GM23338 (cell line): ENCODE results near the gene YIPF3. TPM values are rescaled to one million over a fixed set of nuclear protein-coding genes. Genes with fewer than 3 reads are reported as not detected.
"Not testable (repeated sequence)": the region's sequence is repeated elsewhere in the genome, so short reads cannot be mapped to it uniquely, and the experiment has no call there.

Experiments
- ATAC-seq: fragments of 200-7000 bp; cut with Tn5 transposase; 3 replicates; pipeline ENCODE4 v1.9.1; 2020
- DNase-seq: peaks from one replicate; pipeline ENCODE4 v3.0.0-alpha.2; 2015; ENCODE audit warnings: low spot score
- H2AFZ ChIP-seq: fragments of 200-600 bp; sonication (generic); 2 replicates; pipeline ENCODE4 v1.8.0; 2016; ENCODE audit warnings: antibody characterized with exemption, mild to moderate bottlenecking, moderate library complexity
- H3F3A ChIP-seq: fragments of 200-600 bp; sonication (generic); replicated peaks from 2 replicates; pipeline ENCODE4 v1.8.0; 2017; ENCODE audit warnings: antibody characterized with exemption, mixed run types, low read depth
- H3K27ac ChIP-seq: fragments of 200-600 bp; sonication (generic); 2 replicates; pipeline ENCODE4 v1.6.1; 2016; ENCODE audit warnings: low read depth
- H3K27me3 ChIP-seq: fragments of 200-600 bp; sonication (generic); 2 replicates; pipeline ENCODE4 v1.8.0; 2016; ENCODE audit warnings: mild to moderate bottlenecking, mixed run types, moderate library complexity; ENCODE audit not compliant: insufficient read depth
- H3K36me3 ChIP-seq: fragments of 200-600 bp; sonication (generic); 2 replicates; pipeline ENCODE4 v1.8.0; 2016; ENCODE audit warnings: mild to moderate bottlenecking; ENCODE audit not compliant: insufficient read depth
- H3K4me1 ChIP-seq: fragments of 200-600 bp; sonication (generic); 2 replicates; pipeline ENCODE4 v1.8.0; 2016; ENCODE audit warnings: mild to moderate bottlenecking, moderate library complexity; ENCODE audit not compliant: insufficient read depth
- H3K4me2 ChIP-seq: fragments of 200-600 bp; sonication (generic); 2 replicates; pipeline ENCODE4 v1.7.1; 2017; ENCODE audit warnings: mixed run types
- H3K4me3 ChIP-seq: fragments of 200-600 bp; sonication (generic); 2 replicates; pipeline ENCODE4 v1.6.1; 2016; ENCODE audit warnings: mixed run types
- H3K79me2 ChIP-seq: fragments of 200-600 bp; sonication (generic); replicated peaks from 2 replicates; pipeline ENCODE4 v1.8.0; 2017; ENCODE audit warnings: mild to moderate bottlenecking; ENCODE audit not compliant: insufficient read depth
- H3K9me2 ChIP-seq: fragments of 200-600 bp; sonication (generic); 2 replicates; pipeline ENCODE4 v1.8.0; 2017; ENCODE audit not compliant: insufficient read depth
- H4K20me1 ChIP-seq: fragments of 200-600 bp; sonication (generic); replicated peaks from 2 replicates; pipeline ENCODE4 v1.8.0; 2017; ENCODE audit warnings: mild to moderate bottlenecking; ENCODE audit not compliant: insufficient read depth
- H3K27ac Mint-ChIP-seq: 2 replicates; pipeline ENCODE4 v1.8.0; 2020; ENCODE audit warnings: inconsistent platforms, mild to moderate bottlenecking, moderate library complexity, mixed read lengths
- H3K27me3 Mint-ChIP-seq: 3 replicates; pipeline ENCODE4 v1.8.0; 2022; ENCODE audit warnings: low read depth, mild to moderate bottlenecking, moderate library complexity, mixed read lengths, inconsistent platforms; ENCODE audit not compliant: insufficient read depth, poor library complexity
- H3K36me3 Mint-ChIP-seq: 3 replicates; pipeline ENCODE4 v1.8.0; 2021; ENCODE audit warnings: low read depth, mild to moderate bottlenecking, inconsistent platforms, moderate library complexity, mixed read lengths
- H3K4me1 Mint-ChIP-seq: 3 replicates; pipeline ENCODE4 v1.8.0; 2020; ENCODE audit warnings: mild to moderate bottlenecking, inconsistent platforms, mixed read lengths
- H3K4me3 Mint-ChIP-seq: 3 replicates; pipeline ENCODE4 v1.8.0; 2021; ENCODE audit warnings: moderate library complexity, mild to moderate bottlenecking, inconsistent platforms, mixed read lengths
- H3K9me3 Mint-ChIP-seq: 3 replicates; pipeline ENCODE4 v1.8.0; 2020; ENCODE audit warnings: moderate library complexity, mild to moderate bottlenecking, inconsistent platforms, mixed read lengths
- CREB1 ChIP-seq: fragments of 250-450 bp; sonication (Bioruptor Pico); IDR thresholded peaks from 2 replicates; pipeline ENCODE4 v1.5.0; 2020; ENCODE audit warnings: low read depth, mild to moderate bottlenecking, moderate library complexity
- EZH2 ChIP-seq: fragments of 200-600 bp; sonication (generic); IDR thresholded peaks from one replicate; pipeline ENCODE4 v1.8.0; 2017; ENCODE audit warnings: antibody characterized with exemption, mild to moderate bottlenecking, low read depth; ENCODE audit not compliant: unreplicated experiment
- EZH2phosphoT487 ChIP-seq: fragments of 200-600 bp; sonication (generic); IDR thresholded peaks from one replicate; pipeline ENCODE4 v1.8.1; 2018; ENCODE audit warnings: antibody characterized with exemption; ENCODE audit not compliant: unreplicated experiment
- JUNB ChIP-seq: IDR thresholded peaks from one replicate; pipeline ENCODE4 v1.6.1; 2016; ENCODE audit warnings: antibody characterized with exemption; ENCODE audit not compliant: unreplicated experiment
- POLR2AphosphoS5 ChIP-seq: IDR thresholded peaks from 2 replicates; pipeline ENCODE4 v1.6.1; 2016; ENCODE audit warnings: antibody characterized with exemption, low read depth
- ZNF114 ChIP-seq: fragments of 250-450 bp; sonication (Bioruptor Pico); IDR thresholded peaks from 2 replicates; pipeline ENCODE4 v1.5.0; 2020; ENCODE audit warnings: mild to moderate bottlenecking, moderate library complexity
- ZNF462 ChIP-seq: fragments of 250-450 bp; sonication (Bioruptor Pico); IDR thresholded peaks from 2 replicates; pipeline ENCODE4 v1.5.0; 2020; ENCODE audit warnings: mild to moderate bottlenecking, moderate library complexity
- polyA plus RNA-seq: library from polyadenylated mRNA; unstranded; fragments of >200 nt; fragmentation: Nextera tagmentation; extraction: Ambion mirVana; gene quantifications from 2 replicates; pipeline ENCODE4 v1.2.1, GENCODE V29; 2016
- total RNA-seq: library from RNA; depleted of rRNA; stranded (reverse); fragments of >200 nt; shearing (Covaris generic); gene quantifications from 2 replicates; pipeline ENCODE4 v1.2.3, GENCODE V29; 2014
- TF ChIP-seq, protein P1 (sequence below): IDR thresholded peaks from one replicate; pipeline ENCODE4 v1.6.1; 2018; ENCODE audit warnings: antibody characterized with exemption; ENCODE audit not compliant: unreplicated experiment

YIPF3 gene
- total and polyA plus RNA-seq, 2 experiments from 2014 or later = 64.4 to 94.3 TPM

GRCh38 chr6:43499028-43499815, 17.5 kb downstream of the YIPF3 start (continued):
- TF ChIP-seq ZNF462 (CRISPR knock-in tag) (no peak), POLR2AphosphoS5 (no peak), ZNF114 (CRISPR knock-in tag) (no peak), JUNB (no peak), EZH2phosphoT487 (no peak), CREB1 (CRISPR knock-in tag) (no peak), EZH2 (no peak)
- TF ChIP-seq, protein P1, sequence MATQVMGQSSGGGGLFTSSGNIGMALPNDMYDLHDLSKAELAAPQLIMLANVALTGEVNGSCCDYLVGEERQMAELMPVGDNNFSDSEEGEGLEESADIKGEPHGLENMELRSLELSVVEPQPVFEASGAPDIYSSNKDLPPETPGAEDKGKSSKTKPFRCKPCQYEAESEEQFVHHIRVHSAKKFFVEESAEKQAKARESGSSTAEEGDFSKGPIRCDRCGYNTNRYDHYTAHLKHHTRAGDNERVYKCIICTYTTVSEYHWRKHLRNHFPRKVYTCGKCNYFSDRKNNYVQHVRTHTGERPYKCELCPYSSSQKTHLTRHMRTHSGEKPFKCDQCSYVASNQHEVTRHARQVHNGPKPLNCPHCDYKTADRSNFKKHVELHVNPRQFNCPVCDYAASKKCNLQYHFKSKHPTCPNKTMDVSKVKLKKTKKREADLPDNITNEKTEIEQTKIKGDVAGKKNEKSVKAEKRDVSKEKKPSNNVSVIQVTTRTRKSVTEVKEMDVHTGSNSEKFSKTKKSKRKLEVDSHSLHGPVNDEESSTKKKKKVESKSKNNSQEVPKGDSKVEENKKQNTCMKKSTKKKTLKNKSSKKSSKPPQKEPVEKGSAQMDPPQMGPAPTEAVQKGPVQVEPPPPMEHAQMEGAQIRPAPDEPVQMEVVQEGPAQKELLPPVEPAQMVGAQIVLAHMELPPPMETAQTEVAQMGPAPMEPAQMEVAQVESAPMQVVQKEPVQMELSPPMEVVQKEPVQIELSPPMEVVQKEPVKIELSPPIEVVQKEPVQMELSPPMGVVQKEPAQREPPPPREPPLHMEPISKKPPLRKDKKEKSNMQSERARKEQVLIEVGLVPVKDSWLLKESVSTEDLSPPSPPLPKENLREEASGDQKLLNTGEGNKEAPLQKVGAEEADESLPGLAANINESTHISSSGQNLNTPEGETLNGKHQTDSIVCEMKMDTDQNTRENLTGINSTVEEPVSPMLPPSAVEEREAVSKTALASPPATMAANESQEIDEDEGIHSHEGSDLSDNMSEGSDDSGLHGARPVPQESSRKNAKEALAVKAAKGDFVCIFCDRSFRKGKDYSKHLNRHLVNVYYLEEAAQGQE = no peak

GRCh38 chr6:43498291-43498690, 18.4 kb downstream of the YIPF3 start:
- not testable (repeated sequence) for H3F3A ChIP-seq, H3K9me2 ChIP-seq, H3K4me3 ChIP-seq, H3K27me3 ChIP-seq, H3K36me3 ChIP-seq, H3K4me2 ChIP-seq, H3K27ac Mint-ChIP-seq, H3K27ac ChIP-seq, DNase-seq, H4K20me1 ChIP-seq, H2AFZ ChIP-seq, H3K4me3 Mint-ChIP-seq, H3K9me3 Mint-ChIP-seq, ATAC-seq, H3K4me1 ChIP-seq
- Mint-ChIP-seq H3K27me3 (peaks cover 11% of the 10 kb centered on the region), H3K36me3 (peaks cover 46% of the 10 kb centered on the region), H3K4me1 (peaks cover 14% of the 10 kb centered on the region)
- H3K79me2 ChIP-seq = peaks cover 14% of the 10 kb centered on the region
